Subcutaneous abdominal adipose tissue (tissue), 5 donors: ENCODE measurements around the gene ADPRH.
"Not testable (repeated sequence)": the region's sequence is repeated elsewhere in the genome, so short reads cannot be mapped to it uniquely, and the experiment has no call there.

Experiments
- H3K27ac ChIP-seq: one replicate; pipeline ENCODE4 v1.7.0; 2013; ENCODE audit warnings: low read depth, mild to moderate bottlenecking, inconsistent platforms, low read length, moderate library complexity
- H3K27me3 ChIP-seq, 5 donors: one replicate each; pipeline ENCODE4 v1.7.0; 2013; ENCODE audit warnings: low read length in 5 of 5, inconsistent platforms in 1 of 5; ENCODE audit not compliant: control insufficient read depth in 5 of 5, insufficient read depth in 4 of 5
- H3K36me3 ChIP-seq, 5 donors: one replicate each; pipeline ENCODE4 v1.7.0; 2013; ENCODE audit warnings: low read length in 5 of 5; ENCODE audit not compliant: control insufficient read depth in 5 of 5, insufficient read depth in 5 of 5
- H3K4me1 ChIP-seq, 5 donors: one replicate each; pipeline ENCODE4 v1.7.0; 2013; ENCODE audit warnings: low read length in 5 of 5, mild to moderate bottlenecking in 3 of 5, moderate library complexity in 1 of 5; ENCODE audit not compliant: control insufficient read depth in 5 of 5, insufficient read depth in 5 of 5
- H3K4me3 ChIP-seq, 5 donors: one replicate each; pipeline ENCODE4 v1.7.0; 2013; ENCODE audit warnings: low read length in 5 of 5, low read depth in 1 of 5
- H3K9ac ChIP-seq, 5 donors: one replicate each; pipeline ENCODE4 v1.7.0; 2013; ENCODE audit warnings: low read length in 5 of 5, mild to moderate bottlenecking in 4 of 5, moderate library complexity in 3 of 5
- H3K9me3 ChIP-seq, 5 donors: one replicate each; pipeline ENCODE4 v1.7.0; 2013; ENCODE audit warnings: low read length in 5 of 5; ENCODE audit not compliant: control insufficient read depth in 5 of 5
- donor health status: healthy.
- donor health status: healthy.
- donor health status: healthy.
- donor health status: healthy.
- donor health status: healthy.

Gene ADPRH

GRCh38 chr3:119594066-119594465 lies 14.8 kb downstream of the ADPRH start:
- no peak overlapping the region for H3K4me3 ChIP-seq
- H3K4me1 ChIP-seq: peaks cover 1 to 37% (median 19%) of the 10 kb centered on the region in 5 donors
- H3K36me3 ChIP-seq: peaks cover 0 to 1% (median 0%) of the 10 kb centered on the region in 5 donors
- H3K27ac ChIP-seq: no peak overlapping the region
- H3K9me3 ChIP-seq: no peaks in the 10 kb centered on the region
- H3K9ac ChIP-seq: no peak overlapping the region
- H3K27me3 ChIP-seq: no peaks in the 10 kb centered on the region

GRCh38 chr3:119594929-119595328 lies 15.6 kb downstream of the ADPRH start:
- H3K36me3 ChIP-seq: not testable (repeated sequence)

GRCh38 chr3:119595639-119596334 lies 16.5 kb downstream of the ADPRH start:
- H3K9ac ChIP-seq: no peak overlapping the region
- no peaks in the 10 kb centered on the region for H3K9me3 ChIP-seq
- no peaks in the 10 kb centered on the region for H3K36me3 ChIP-seq
- peaks cover 1 to 39% (median 20%) of the 10 kb centered on the region in 5 donors for H3K4me1 ChIP-seq
- no peak overlapping the region for H3K27ac ChIP-seq
- H3K4me3 ChIP-seq: peak overlapping the region; percentile 3 to 59 (median 56)
- H3K27me3 ChIP-seq: no peaks in the 10 kb centered on the region

More at GRCh38 chr3:119594929-119595328, 15.6 kb downstream of the ADPRH start:
- not testable (repeated sequence) for H3K9me3 ChIP-seq, H3K27me3 ChIP-seq, H3K27ac ChIP-seq, H3K4me3 ChIP-seq, H3K9ac ChIP-seq
- H3K4me1 ChIP-seq: peaks cover 1 to 39% (median 20%) of the 10 kb centered on the region in 5 donors

GRCh38 chr3:119596398-119596797 lies 17.1 kb downstream of the ADPRH start:
- peak overlapping the region; percentile 75 for H3K27ac ChIP-seq
- no peaks in the 10 kb centered on the region for H3K36me3 ChIP-seq
- H3K27me3 ChIP-seq: no peaks in the 10 kb centered on the region
- H3K9me3 ChIP-seq: no peaks in the 10 kb centered on the region
- H3K9ac ChIP-seq: no peak overlapping the region
- H3K4me3 ChIP-seq: no peak overlapping the region
- H3K4me1 ChIP-seq: peaks cover 1 to 39% (median 20%) of the 10 kb centered on the region in 5 donors

GRCh38 chr3:119597548-119598288 lies 18.4 kb downstream of the ADPRH start, which contains the start of gene PLA1A:
Gene PLA1A (plus strand): TSS chr3:119597885. CDS start chr3:119597914, 29 bp downstream.
- Histone ChIP-seq H3K27me3 (no peaks in the 10 kb centered on the region), H3K9ac (peak within 1 kb of the TSS in 2 of 5 donors; percentile 46 to 47), H3K36me3 (no peaks in the 10 kb centered on the region), H3K4me1 (peaks cover 1 to 41% (median 20%) of the 10 kb centered on the region in 5 donors), H3K9me3 (no peaks in the 10 kb centered on the region), H3K4me3 (no peak within 1 kb of the TSS), H3K27ac (peak within 1 kb of the TSS; percentile 75)

- Histone ChIP-seq H3K27me3 (no peaks in the 10 kb centered on the region), H3K9ac (peak overlapping the region in 1 of 5 donors; percentile 47), H3K27ac (peak overlapping the region; percentile 75), H3K4me3 (no peak overlapping the region), H3K36me3 (no peaks in the 10 kb centered on the region), H3K4me1 (peaks cover 1 to 46% (median 20%) of the 10 kb centered on the region in 5 donors), H3K9me3 (no peaks in the 10 kb centered on the region)
Measured at GRCh38 chr3:119598410-119599098, 19.3 kb downstream of the ADPRH start.

- no peak overlapping the region for H3K9ac ChIP-seq
- no peaks in the 10 kb centered on the region for H3K27me3 ChIP-seq
- H3K36me3 ChIP-seq: no peaks in the 10 kb centered on the region
- peaks cover 1 to 46% (median 20%) of the 10 kb centered on the region in 5 donors for H3K4me1 ChIP-seq
- H3K4me3 ChIP-seq: no peak overlapping the region
- H3K9me3 ChIP-seq: no peaks in the 10 kb centered on the region
- no peak overlapping the region for H3K27ac ChIP-seq
Measured at GRCh38 chr3:119599558-119600174, 20.4 kb downstream of the ADPRH start.

GRCh38 chr3:119600732-119601131 lies 21.4 kb downstream of the ADPRH start:
- Histone ChIP-seq H3K27ac (no peak overlapping the region), H3K27me3 (no peaks in the 10 kb centered on the region), H3K36me3 (no peaks in the 10 kb centered on the region), H3K4me3 (no peak overlapping the region), H3K9ac (no peak overlapping the region), H3K4me1 (peaks cover 1 to 42% (median 17%) of the 10 kb centered on the region in 5 donors), H3K9me3 (no peaks in the 10 kb centered on the region)

- Histone ChIP-seq H3K4me3 (no peak overlapping the region), H3K27me3 (no peaks in the 10 kb centered on the region), H3K9ac (no peak overlapping the region), H3K36me3 (no peaks in the 10 kb centered on the region), H3K9me3 (no peaks in the 10 kb centered on the region), H3K4me1 (peaks cover 1 to 38% (median 13%) of the 10 kb centered on the region in 5 donors), H3K27ac (no peak overlapping the region)
Measured at GRCh38 chr3:119601154-119601553, 21.9 kb downstream of the ADPRH start.
